Bronchial epithelial cell (primary cell): ENCODE data around the gene ADCY6. TPM values are rescaled to one million over a fixed set of nuclear protein-coding genes. Genes with fewer than 3 reads are reported as not detected.

Experiments used
- DNase-seq: peaks from one replicate; pipeline ENCODE4 v3.0.0-alpha.2; 2010; ENCODE audit warnings: low read depth
- FAIRE-seq: peaks from 2 replicates; lab custom pipeline; 2011; peaks lifted over from hg19 to GRCh38; lab: Jason Lieb, UNC
- H3K27me3 ChIP-seq: 2 replicates; pipeline ENCODE4 v1.5.1; 2011; ENCODE audit warnings: low read length; ENCODE audit not compliant: control insufficient read depth, insufficient read depth
- H3K36me3 ChIP-seq: 2 replicates; pipeline ENCODE4 v1.5.1; 2011; ENCODE audit warnings: low read length; ENCODE audit not compliant: control insufficient read depth, insufficient read depth
- H3K4me3 ChIP-seq: 2 replicates; pipeline ENCODE4 v1.5.1; 2011; ENCODE audit warnings: mild to moderate bottlenecking, low read depth, low read length, control low read depth
- CTCF ChIP-seq: IDR thresholded peaks from 2 replicates; pipeline ENCODE4 v1.5.1; 2011; ENCODE audit warnings: mild to moderate bottlenecking, moderate library complexity, low read length, control low read depth, inconsistent platforms; ENCODE audit not compliant: insufficient read depth, severe bottlenecking
- total RNA-seq: library from RNA; depleted of rRNA; stranded (reverse); fragments of >200 nt; gene quantifications from 2 replicates; pipeline ENCODE4 v1.2.1, GENCODE V29; 2014

Gene ADCY6
- total RNA-seq, 1 donor from 2014 or later, result 13.4 TPM

DNA sequence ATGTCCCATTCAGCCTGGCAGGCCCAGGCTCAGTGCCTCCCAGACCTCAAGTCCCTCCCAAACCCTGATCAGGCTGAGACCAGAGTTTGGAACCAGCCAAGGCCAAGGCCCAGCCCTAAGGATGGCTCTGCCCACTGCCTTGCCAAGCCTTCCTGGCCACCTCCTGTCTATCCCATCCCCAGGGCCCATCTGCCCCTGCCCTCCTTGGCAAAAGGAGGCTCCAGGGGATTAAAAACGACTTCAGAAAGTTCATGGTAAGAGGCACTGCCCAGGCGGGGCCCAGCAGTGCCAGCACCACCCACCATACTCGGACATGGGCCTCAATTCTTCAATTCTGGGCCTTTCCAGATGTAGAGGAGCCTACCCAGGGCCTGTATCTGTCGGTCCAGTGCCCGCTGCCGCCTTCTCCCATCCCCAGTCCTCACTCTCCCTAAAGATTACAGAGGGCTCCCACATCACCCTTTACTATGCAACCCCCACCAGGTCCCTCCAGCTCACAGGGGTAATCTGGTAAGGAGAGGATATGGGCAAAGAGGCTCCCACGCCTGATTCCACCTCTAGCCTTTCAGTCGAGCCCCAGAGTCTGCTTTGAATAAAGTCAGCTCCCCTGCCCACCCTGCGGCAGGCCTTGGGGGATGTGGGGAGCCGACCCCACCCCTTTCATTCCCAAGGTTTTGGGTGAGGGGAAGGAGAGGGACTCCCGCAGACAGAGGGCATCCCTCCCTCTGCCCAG is 932 bp downstream of the ADCY6 start:
- no peak for TF ChIP-seq CTCF
- DNase-seq, result no peak
- Histone ChIP-seq H3K4me3 (peak overlapping the region; percentile 88), H3K36me3 (no peaks in the 10 kb centered on the region), H3K27me3 (no peaks in the 10 kb centered on the region)
- FAIRE-seq, result no peak

DNA sequence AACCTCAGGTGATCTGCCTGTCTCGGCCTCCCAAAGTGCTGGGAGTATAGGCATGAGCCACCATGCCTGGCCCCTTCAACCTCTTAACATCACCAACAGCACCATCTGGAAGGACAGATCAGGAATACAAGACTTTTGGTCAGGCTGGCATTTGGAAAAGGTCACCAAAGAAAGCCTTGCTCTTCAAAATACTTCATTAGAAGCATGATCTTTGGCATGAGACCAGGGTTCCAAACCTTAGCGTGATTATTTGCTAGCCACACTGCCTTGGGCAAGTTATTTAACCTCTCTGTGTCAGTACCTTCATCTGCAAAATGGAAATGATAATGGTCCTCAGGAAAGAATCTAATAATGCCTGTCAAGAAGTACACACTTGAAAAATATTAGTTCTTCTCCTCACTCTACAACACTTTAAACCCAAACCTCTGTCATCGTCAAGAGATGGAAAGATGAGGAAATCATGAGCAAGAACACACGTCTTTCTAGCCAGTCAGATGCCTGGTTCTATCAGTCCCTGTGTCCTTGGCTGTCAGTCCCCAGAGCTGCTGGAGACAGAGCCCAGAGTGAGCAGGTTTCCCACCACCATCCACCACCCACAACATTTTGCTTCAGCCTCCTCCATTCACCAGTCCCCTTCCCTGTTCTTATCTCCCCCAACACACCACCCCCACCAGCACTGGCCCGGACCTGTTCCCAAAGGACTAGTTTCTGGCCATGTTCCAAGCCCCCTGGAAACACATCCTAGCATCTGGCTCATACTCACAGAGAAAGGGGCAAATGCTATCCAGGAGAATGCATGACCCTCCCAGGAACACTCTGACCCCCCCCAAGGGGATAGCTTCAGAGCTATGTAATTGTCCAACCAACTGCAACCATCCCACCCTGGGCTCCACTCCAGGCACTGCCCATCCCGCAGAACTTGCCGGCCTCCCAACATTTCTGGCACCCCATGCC is 2.0 kb downstream of the ADCY6 start:
- Histone ChIP-seq H3K27me3 (no peaks in the 10 kb centered on the region), H3K36me3 (no peaks in the 10 kb centered on the region), H3K4me3 (no peak overlapping the region)
- DNase-seq, result no peak
- no peak for TF ChIP-seq CTCF
- peak; percentile 66 for FAIRE-seq

GRCh38 chr12:48783432-48783831 is 5.5 kb downstream of the ADCY6 start:
- TF ChIP-seq CTCF, result no peak
- no peaks in the 10 kb centered on the region for H3K27me3 ChIP-seq
- no peak for FAIRE-seq
- no peak for DNase-seq
- peaks cover 2% of the 10 kb centered on the region for H3K36me3 ChIP-seq
- no peak overlapping the region for H3K4me3 ChIP-seq

DNA sequence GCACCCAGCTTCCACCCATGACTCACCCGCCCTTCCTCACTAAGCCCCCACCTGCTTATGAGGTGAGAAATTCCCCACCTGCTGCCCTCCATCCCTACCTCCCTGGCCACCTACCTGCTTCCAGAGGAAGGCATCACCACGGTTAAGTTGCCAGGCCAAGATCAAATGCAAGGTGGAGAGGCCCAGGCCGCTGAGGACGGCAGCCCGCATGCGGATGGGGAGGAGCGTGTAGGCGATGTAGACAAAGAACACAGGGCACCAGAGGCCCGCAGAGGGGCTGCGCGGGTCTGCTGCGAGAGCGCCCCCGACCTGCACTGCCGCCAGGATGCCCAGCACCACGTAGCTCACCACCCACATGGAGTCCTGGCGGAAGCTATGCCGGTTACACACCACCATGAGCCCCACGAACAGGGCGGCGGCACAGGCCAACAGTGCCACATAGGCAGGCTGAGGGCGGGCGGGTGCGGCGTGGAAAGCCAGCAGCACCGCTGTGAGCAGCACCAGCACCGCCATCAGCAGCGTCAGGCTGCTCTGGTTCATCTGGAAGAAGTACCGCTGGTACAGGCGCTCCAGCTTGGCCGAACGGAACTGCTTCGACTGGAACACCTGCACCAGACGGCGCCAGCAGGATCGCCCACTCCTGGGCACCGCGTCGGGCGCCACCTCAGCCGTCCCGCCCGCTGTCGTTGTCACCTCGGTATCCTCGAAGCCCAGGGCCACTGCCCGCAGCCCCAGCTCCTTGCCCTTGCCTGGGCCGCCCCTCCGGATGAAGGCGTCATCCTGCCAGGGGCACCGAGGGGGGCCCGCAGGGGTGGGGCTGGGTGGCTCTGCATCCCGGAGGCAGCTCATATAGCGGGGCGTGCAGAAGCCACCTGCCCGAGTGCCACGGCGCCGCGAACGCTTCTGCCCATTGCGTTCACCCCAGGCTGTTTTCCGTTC is 6.2 kb downstream of the ADCY6 start:
- TF ChIP-seq CTCF, result no peak
- FAIRE-seq (no peak), DNase-seq (no peak)
- Histone ChIP-seq H3K27me3 (no peaks in the 10 kb centered on the region), H3K4me3 (no peak overlapping the region), H3K36me3 (peaks cover 5% of the 10 kb centered on the region)

- H3K4me3 ChIP-seq, result no peak overlapping the region
- no peak for DNase-seq
- no peaks in the 10 kb centered on the region for H3K27me3 ChIP-seq
- TF ChIP-seq CTCF, result no peak
- peaks cover 5% of the 10 kb centered on the region for H3K36me3 ChIP-seq
- FAIRE-seq, result no peak
Observed at GRCh38 chr12:48781750-48782456, 7.0 kb downstream of the ADCY6 start.
